GM12878 (cell line): ENCODE measurements around the gene DPY19L1. TPM values are rescaled to one million over a fixed set of nuclear protein-coding genes. Genes with fewer than 3 reads are reported as not detected.
A peak's percentile ranks its signal among the peaks of the same experiment; 100 is the strongest.

Experiments used
- ATF2 ChIP-seq: IDR thresholded peaks from 2 replicates; pipeline ENCODE4 v1.6.1; 2012; ENCODE audit warnings: low read length, inconsistent platforms
- CEBPB ChIP-seq, 2 experiments: fragments of 150-350 bp in 1 of 2; IDR thresholded peaks; 2 replicates each; pipeline ENCODE4 v1.6.1; 2012 to 2014; ENCODE audit warnings: low read depth in 2 of 2, low read length in 2 of 2, borderline replicate concordance in 1 of 2, inconsistent platforms in 1 of 2
- CREB1 ChIP-seq: IDR thresholded peaks from 2 replicates; pipeline ENCODE4 v1.6.1; 2012; ENCODE audit warnings: low read depth, mild to moderate bottlenecking, inconsistent platforms
- CREM ChIP-seq: IDR thresholded peaks from 2 replicates; pipeline ENCODE4 v1.6.1; 2014; ENCODE audit warnings: antibody characterized with exemption, low read depth
- FOXM1 ChIP-seq: IDR thresholded peaks from 2 replicates; pipeline ENCODE4 v1.6.1; 2012; ENCODE audit warnings: low read depth, mild to moderate bottlenecking, inconsistent platforms, low read length, moderate library complexity
- HDAC2 ChIP-seq: fragments of 200-600 bp; sonication (generic); IDR thresholded peaks from 2 replicates; pipeline ENCODE4 v1.6.1; 2017
- JUNB ChIP-seq: IDR thresholded peaks from 2 replicates; pipeline ENCODE4 v1.6.1; 2016; ENCODE audit warnings: antibody characterized with exemption, mild to moderate bottlenecking
- MEF2A ChIP-seq: IDR thresholded peaks from 2 replicates; pipeline ENCODE4 v1.6.1; 2011; ENCODE audit warnings: low read depth, mild to moderate bottlenecking, low read length, moderate library complexity; ENCODE audit not compliant: insufficient read depth
- MTA3 ChIP-seq: IDR thresholded peaks from 2 replicates; pipeline ENCODE4 v1.6.1; 2012; ENCODE audit warnings: low read length, inconsistent platforms, borderline replicate concordance
- NFIC ChIP-seq: IDR thresholded peaks from 2 replicates; pipeline ENCODE4 v1.6.1; 2012; ENCODE audit warnings: low read depth, mild to moderate bottlenecking, inconsistent platforms, low read length, moderate library complexity
- NR2C1 ChIP-seq: fragments of 450-650 bp; IDR thresholded peaks from 2 replicates; pipeline ENCODE4 v1.6.1; 2017; ENCODE audit warnings: antibody characterized with exemption, mild to moderate bottlenecking, moderate library complexity
- NR2F1 ChIP-seq: fragments of 450-650 bp; conservative IDR thresholded peaks from 2 replicates; pipeline ENCODE4 v1.6.1; 2017; ENCODE audit warnings: mild to moderate bottlenecking
- NRF1 ChIP-seq: conservative IDR thresholded peaks from 2 replicates; pipeline ENCODE4 v1.6.1; 2011; ENCODE audit warnings: mild to moderate bottlenecking, low read depth, low read length, improper control_type of control experiment
- POLR2AphosphoS2 ChIP-seq: IDR thresholded peaks from 2 replicates; pipeline ENCODE4 v1.6.1; 2011; ENCODE audit warnings: low read depth, mild to moderate bottlenecking, low read length, improper control_type of control experiment, moderate library complexity
- RELA ChIP-seq: fragments of 450-650 bp; IDR thresholded peaks from 2 replicates; pipeline ENCODE4 v1.8.0; 2014; ENCODE audit warnings: borderline replicate concordance; ENCODE audit not compliant: partially characterized antibody
- SIX5 ChIP-seq: IDR thresholded peaks from 2 replicates; pipeline ENCODE4 v1.6.1; 2011; ENCODE audit warnings: mild to moderate bottlenecking, low read depth, low read length, moderate library complexity; ENCODE audit not compliant: severe bottlenecking
- SREBF2 ChIP-seq: IDR thresholded peaks from 2 replicates; pipeline ENCODE4 v1.6.1; 2012; ENCODE audit warnings: mild to moderate bottlenecking, low read length
- ZBTB11 ChIP-seq: fragments of 450-650 bp; formaldehyde crosslinking; IDR thresholded peaks from 2 replicates; pipeline ENCODE4 v1.5.0; 2022; ENCODE audit warnings: mild to moderate bottlenecking, missing genetic modification characterization
- ZNF274 ChIP-seq: IDR thresholded peaks from one replicate; pipeline ENCODE4 v1.8.0; 2011; ENCODE audit not compliant: insufficient read length, insufficient read depth
- polyA plus RNA-seq, 11 experiments: library from polyadenylated mRNA; depleted of rRNA in 4 of 11; unstranded in 6 of 11; stranded (reverse) in 5 of 11; fragments of >200 nt; fragmentation: Nextera tagmentation in 4 of 11; fragmentation: Illumina TruSeq in 1 of 11; extraction: Ambion mirVana in 4 of 11; extraction: Trizol in 1 of 11; gene quantifications; 1 replicate in 1 of 11; 2 replicates in 10 of 11; pipeline versions ENCODE4 v1.2.1 to v1.2.3, GENCODE V29; 2011 to 2016; ENCODE audit warnings: inconsistent platforms in 2 of 11, missing spikeins in 2 of 11, low read depth in 1 of 11
- total RNA-seq, 4 experiments: library from RNA; depleted of rRNA in 3 of 4; stranded (reverse); fragments of >200 nt in 3 of 4; fragmentation: Illumina TruSeq in 1 of 4; extraction: Trizol in 1 of 4; gene quantifications; 2 replicates each; pipeline versions ENCODE4 v1.2.1 to v1.2.3, GENCODE V29; 2013 to 2021
- TF ChIP-seq, protein P1 (sequence below): fragments of 450-650 bp; IDR thresholded peaks from 2 replicates; pipeline ENCODE4 v1.6.1; 2017; ENCODE audit warnings: mild to moderate bottlenecking, low read depth, inconsistent platforms; ENCODE audit not compliant: poor library complexity, severe bottlenecking
- TF ChIP-seq, protein P2 (sequence below): fragments of 450-650 bp; formaldehyde crosslinking; IDR thresholded peaks from 2 replicates; pipeline ENCODE4 v1.4.0; 2022; ENCODE audit warnings: mild to moderate bottlenecking, moderate library complexity

DPY19L1 gene
- total and polyA plus RNA-seq, 10 of the 15 experiments (the other 5 are each of a cell fraction or from before 2014, with no cell fraction given) = 0.47 to 35.4 (median 3.8) TPM

DNA sequence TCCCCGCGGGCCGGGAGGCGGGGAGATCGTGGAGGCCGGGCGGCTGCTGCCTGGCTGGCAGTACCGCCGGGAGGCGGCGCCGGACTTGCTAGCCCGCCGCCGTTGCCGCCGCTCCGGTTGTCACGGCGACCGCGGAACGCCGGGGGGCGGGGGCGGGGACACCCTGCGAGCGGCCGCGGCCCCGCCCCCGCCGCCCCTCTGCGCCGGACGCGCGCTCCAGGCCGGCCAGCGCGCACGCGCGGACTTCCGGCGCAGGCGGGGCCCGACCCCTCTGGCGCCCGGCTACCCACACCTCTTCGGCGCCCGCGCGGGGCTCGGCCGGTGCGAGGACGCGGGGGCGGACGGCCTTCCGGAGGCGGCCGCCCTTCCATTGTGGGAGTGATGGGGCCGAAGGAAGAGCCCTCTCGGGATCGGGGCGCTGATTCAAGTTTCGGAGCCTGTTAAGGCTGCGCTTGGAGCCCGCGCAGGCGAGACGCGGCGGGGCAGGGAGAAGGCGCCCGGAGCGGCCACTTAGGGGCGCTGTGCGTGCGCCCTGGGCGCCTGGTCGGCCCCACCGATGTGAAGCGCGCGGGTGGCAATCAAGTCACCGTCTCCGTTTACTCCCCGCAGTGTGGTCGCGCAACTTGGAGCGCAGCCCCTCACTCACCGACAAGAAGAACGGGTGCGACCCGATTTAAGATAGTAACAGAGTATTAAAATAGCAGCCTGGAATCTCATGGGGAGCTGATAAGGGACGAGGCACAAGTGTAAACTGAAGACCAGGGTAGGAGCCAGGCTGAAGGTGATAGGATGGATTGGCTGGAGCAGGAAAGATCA lies 449 bp upstream of the DPY19L1 start (continued):
- no peak for TF ChIP-seq ZBTB11 (CRISPR knock-in tag)
- TF ChIP-seq NFIC = no peak
- TF ChIP-seq FOXM1 = no peak
- no peak for TF ChIP-seq ATF2
- no peak for TF ChIP-seq RELA
- no peak for TF ChIP-seq CREB1
- TF ChIP-seq MEF2A = no peak
- no peak for TF ChIP-seq JUNB
- TF ChIP-seq, protein P1, sequence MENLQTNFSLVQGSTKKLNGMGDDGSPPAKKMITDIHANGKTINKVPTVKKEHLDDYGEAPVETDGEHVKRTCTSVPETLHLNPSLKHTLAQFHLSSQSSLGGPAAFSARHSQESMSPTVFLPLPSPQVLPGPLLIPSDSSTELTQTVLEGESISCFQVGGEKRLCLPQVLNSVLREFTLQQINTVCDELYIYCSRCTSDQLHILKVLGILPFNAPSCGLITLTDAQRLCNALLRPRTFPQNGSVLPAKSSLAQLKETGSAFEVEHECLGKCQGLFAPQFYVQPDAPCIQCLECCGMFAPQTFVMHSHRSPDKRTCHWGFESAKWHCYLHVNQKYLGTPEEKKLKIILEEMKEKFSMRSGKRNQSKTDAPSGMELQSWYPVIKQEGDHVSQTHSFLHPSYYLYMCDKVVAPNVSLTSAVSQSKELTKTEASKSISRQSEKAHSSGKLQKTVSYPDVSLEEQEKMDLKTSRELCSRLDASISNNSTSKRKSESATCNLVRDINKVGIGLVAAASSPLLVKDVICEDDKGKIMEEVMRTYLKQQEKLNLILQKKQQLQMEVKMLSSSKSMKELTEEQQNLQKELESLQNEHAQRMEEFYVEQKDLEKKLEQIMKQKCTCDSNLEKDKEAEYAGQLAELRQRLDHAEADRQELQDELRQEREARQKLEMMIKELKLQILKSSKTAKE = no peak
- TF ChIP-seq HDAC2 = no peak
- TF ChIP-seq NR2F1 = peak; percentile 67
- 0 out of 2 replicates have a peak, but pooled peaks have one; percentile 6 for TF ChIP-seq NR2C1
- TF ChIP-seq CEBPB (IDR thresholded peaks at IDR 0.05; ENCODE audit: borderline replicate concordance in 1 of 2, low read depth in 2 of 2, low read length in 2 of 2) = no peak
- TF ChIP-seq CREM = no peak
- TF ChIP-seq, protein P2, sequence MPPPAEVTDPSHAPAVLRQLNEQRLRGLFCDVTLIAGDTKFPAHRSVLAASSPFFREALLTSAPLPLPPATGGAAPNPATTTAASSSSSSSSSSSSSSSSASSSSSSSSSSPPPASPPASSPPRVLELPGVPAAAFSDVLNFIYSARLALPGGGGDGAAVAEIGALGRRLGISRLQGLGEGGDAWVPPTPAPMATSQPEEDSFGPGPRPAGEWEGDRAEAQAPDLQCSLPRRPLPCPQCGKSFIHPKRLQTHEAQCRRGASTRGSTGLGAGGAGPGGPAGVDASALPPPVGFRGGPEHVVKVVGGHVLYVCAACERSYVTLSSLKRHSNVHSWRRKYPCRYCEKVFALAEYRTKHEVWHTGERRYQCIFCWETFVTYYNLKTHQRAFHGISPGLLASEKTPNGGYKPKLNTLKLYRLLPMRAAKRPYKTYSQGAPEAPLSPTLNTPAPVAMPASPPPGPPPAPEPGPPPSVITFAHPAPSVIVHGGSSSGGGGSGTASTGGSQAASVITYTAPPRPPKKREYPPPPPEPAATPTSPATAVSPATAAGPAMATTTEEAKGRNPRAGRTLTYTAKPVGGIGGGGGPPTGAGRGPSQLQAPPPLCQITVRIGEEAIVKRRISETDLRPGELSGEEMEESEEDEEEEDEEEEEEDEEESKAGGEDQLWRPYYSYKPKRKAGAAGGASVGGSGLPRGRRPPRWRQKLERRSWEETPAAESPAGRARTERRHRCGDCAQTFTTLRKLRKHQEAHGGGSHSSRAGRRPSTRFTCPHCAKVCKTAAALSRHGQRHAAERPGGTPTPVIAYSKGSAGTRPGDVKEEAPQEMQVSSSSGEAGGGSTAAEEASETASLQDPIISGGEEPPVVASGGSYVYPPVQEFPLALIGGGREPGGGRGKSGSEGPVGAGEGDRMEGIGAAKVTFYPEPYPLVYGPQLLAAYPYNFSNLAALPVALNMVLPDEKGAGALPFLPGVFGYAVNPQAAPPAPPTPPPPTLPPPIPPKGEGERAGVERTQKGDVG (CRISPR knock-in tag) = no peak
- no peak for TF ChIP-seq ZNF274
- TF ChIP-seq POLR2AphosphoS2 = no peak
- TF ChIP-seq SIX5 = no peak
- TF ChIP-seq SREBF2 = no peak
- TF ChIP-seq MTA3 = no peak
- TF ChIP-seq NRF1 = peak; percentile 22; the same call in 1 of the 2 replicates
